ENCODE measurements around the gene USP21. TPM values are rescaled to one million over a fixed set of nuclear protein-coding genes. Genes with fewer than 3 reads are reported as not detected.

Gene USP21
- total and polyA plus RNA-seq, 2 of the 4 experiments (the other 2 are of a cell fraction) = 6.3 to 23.8 TPM

- no peak overlapping the region for H3K27ac ChIP-seq (ENCODE audit: insufficient read depth, low read length)
- no peaks in the 10 kb centered on the region for H4K20me1 ChIP-seq (ENCODE audit: insufficient read depth, low read length)
- no peak overlapping the region for H2AK9ac ChIP-seq (replicated peaks; ENCODE audit: low read depth, low read length, poor library complexity)
- H4K91ac ChIP-seq (ENCODE audit: insufficient read depth, low read depth, low read length) = no peak overlapping the region
- H2AK5ac ChIP-seq (ENCODE audit: low read depth, low read length) = no peak overlapping the region
- no peak overlapping the region for H4K5ac ChIP-seq (ENCODE audit: low read depth, low read length)
- no peak overlapping the region for H2BK120ac ChIP-seq (ENCODE audit: low read depth, low read length)
- H2BK20ac ChIP-seq (ENCODE audit: low read depth, low read length) = no peak overlapping the region
- H3K4me1 ChIP-seq (ENCODE audit: control insufficient read depth, insufficient read depth, low read length) = peaks cover 7% of the 10 kb centered on the region
- no peaks in the 10 kb centered on the region for H3K9me3 ChIP-seq (ENCODE audit: control insufficient read depth, insufficient read depth, low read length)
- no peak overlapping the region for H3K23ac ChIP-seq (ENCODE audit: low read depth, low read length)
- dilution Hi-C loops (cut with HindIII; ENCODE audit: low sequenced_read_pairs, unreplicated experiment) (no loop called here), intact Hi-C loops (cut with micrococcal nuclease) (no loop called here), in situ Hi-C loops (cut with MboI; ENCODE audit: low sequenced_read_pairs) (no loop called here)
- DNase-seq (no peak), ATAC-seq (ENCODE audit: low read depth) (no peak)
- BruUV-seq (replicated peaks) = no TSS peak
- H3K79me1 ChIP-seq (ENCODE audit: low read depth in 1 of 2, low read length in 2 of 2) = peaks cover 12 to 30% of the 10 kb centered on the region in 2 experiments
- H3K4me2 ChIP-seq (ENCODE audit: low read depth, low read length) = no peak overlapping the region
- ChIA-PET CTCF (interaction anchor here (0.6 kb wide), 1 partner anchor 77 kb away, joined by 3 read pairs; no protein-coding TSS in a partner anchor), POLR2A (ENCODE audit: unreplicated experiment) (interaction anchor here (0.6 kb wide), 1 partner anchor 680 kb away, joined by 10 read pairs; no protein-coding TSS in a partner anchor)
- peaks cover 36% of the 10 kb centered on the region for H3K36me3 ChIP-seq (ENCODE audit: control insufficient read depth, insufficient read depth, low read length)
- no peak overlapping the region for H3K18ac ChIP-seq (ENCODE audit: low read depth, low read length)
- peaks cover 9% of the 10 kb centered on the region for H3K9me1 ChIP-seq (ENCODE audit: insufficient read depth, low read length)
- no peaks in the 10 kb centered on the region for H3K27me3 ChIP-seq (ENCODE audit: control insufficient read depth, insufficient read depth, low read length)
- H3K14ac ChIP-seq (replicated peaks; ENCODE audit: low read depth, low read length) = no peak overlapping the region
- no peak overlapping the region for H2BK15ac ChIP-seq (ENCODE audit: low read depth, low read length)
- no peak overlapping the region for H3K4ac ChIP-seq (ENCODE audit: low read depth, low read length)
- no peak overlapping the region for H3K56ac ChIP-seq (ENCODE audit: extremely low read depth, insufficient read depth, low read length)
- H4K8ac ChIP-seq (ENCODE audit: low read depth in 2 of 2, low read length in 2 of 2) = no peak overlapping the region
- no peak overlapping the region for H3K9ac ChIP-seq (ENCODE audit: low read depth, low read length)
- H2BK5ac ChIP-seq (ENCODE audit: low read depth, low read length, poor library complexity, severe bottlenecking) = no peak overlapping the region
- TF ChIP-seq RFX5 (IDR thresholded peaks at IDR 0.05; ENCODE audit: low read depth, low read length) = no peak
- no peak for TF ChIP-seq CTCF (conservative IDR thresholded peaks at IDR 0.05; ENCODE audit: low read depth, low read length)
- TF ChIP-seq MXI1 (IDR thresholded peaks at IDR 0.05; ENCODE audit: borderline replicate concordance, low read depth, low read length) = no peak
- no peak for TF ChIP-seq MAZ (IDR thresholded peaks at IDR 0.05; ENCODE audit: borderline replicate concordance, low read depth, low read length)
- no peak for TF ChIP-seq RCOR1 (IDR thresholded peaks at IDR 0.05; ENCODE audit: insufficient replicate concordance, low read length)
- no peak for TF ChIP-seq CEBPB (IDR thresholded peaks at IDR 0.05; ENCODE audit: low read depth, low read length)
- TF ChIP-seq NFE2L2 (IDR thresholded peaks at IDR 0.05; ENCODE audit: low read depth, low read length) = no peak
- TF ChIP-seq ELK1 (IDR thresholded peaks at IDR 0.05; ENCODE audit: borderline replicate concordance, low read depth, low read length) = no peak
- no peak for TF ChIP-seq FOS (IDR thresholded peaks at IDR 0.05; ENCODE audit: low read depth, low read length)
- no peak overlapping the region for H3K4me3 ChIP-seq (ENCODE audit: insufficient read depth, low read depth, low read length)
- 96% methylated on average over 3 of the region's 5 CpGs; no CpG with 5 or more reads in 1 of the 2 experiments for WGBS, 2 experiments (ENCODE audit: extremely low coverage in 2 of 2, insufficient read length in 1 of 2)
- H2AFZ ChIP-seq (replicated peaks; ENCODE audit: low read length, poor library complexity) = no peak overlapping the region
Observed at GRCh38 chr1:161161652-161162051, 2.4 kb downstream of the USP21 start.

Data from IMR-90 (cell line).